GM19328 (cell line): ENCODE measurements around the gene EEIG1.
A peak's percentile ranks its signal among the peaks of the same experiment; 100 is the strongest.
"Not testable (repeated sequence)": the region's sequence is repeated elsewhere in the genome, so short reads cannot be mapped to it uniquely, and the experiment has no call there.

Experiments
- ATAC-seq: cut with Tn5 transposase; IDR thresholded peaks from one replicate; pipeline ENCODE4 v1.9.1; 2021; ENCODE audit warnings: mild to moderate bottlenecking, moderate library complexity; ENCODE audit not compliant: unreplicated experiment

The EEIG1 gene

GRCh38 chr9:127980706-127981558 is at the start of gene EEIG1:
TSS of gene EEIG1 (minus strand) at chr9:127980989. CDS start at chr9:127980137, 852 bp downstream.
- peak; percentile 77 for ATAC-seq

- no peak for ATAC-seq
These were observed 46.9 kb upstream of the EEIG1 start for GRCh38 chr9:128027705-128028104.

- ATAC-seq: no peak
These were observed 46.2 kb upstream of the EEIG1 start for GRCh38 chr9:128026773-128027541.

GRCh38 chr9:128026255-128026772 is 45.5 kb upstream of the EEIG1 start:
- no peak for ATAC-seq

GRCh38 chr9:128025736-128026135 is 44.9 kb upstream of the EEIG1 start:
- no peak for ATAC-seq

GRCh38 chr9:128024761-128025308 is 44.0 kb upstream of the EEIG1 start:
- no peak for ATAC-seq

- not testable (repeated sequence) for ATAC-seq
These were observed 42.9 kb upstream of the EEIG1 start for GRCh38 chr9:128023671-128024070.

- no peak for ATAC-seq
These were observed 42.1 kb upstream of the EEIG1 start for GRCh38 chr9:128022886-128023285.

GRCh38 chr9:128021098-128021497 is 40.3 kb upstream of the EEIG1 start:
- no peak for ATAC-seq

GRCh38 chr9:128020692-128021091 is 39.9 kb upstream of the EEIG1 start:
- ATAC-seq: no peak

- ATAC-seq: no peak
These were observed 34.9 kb upstream of the EEIG1 start for GRCh38 chr9:128015696-128016095.

- ATAC-seq: no peak
These were observed 30.5 kb upstream of the EEIG1 start for GRCh38 chr9:128011071-128011817.

- ATAC-seq: no peak
These were observed 28.9 kb upstream of the EEIG1 start for GRCh38 chr9:128009639-128010038.

GRCh38 chr9:128008171-128008570 is 27.4 kb upstream of the EEIG1 start:
- ATAC-seq: no peak

- peak; percentile 67 for ATAC-seq
These were observed 26.9 kb upstream of the EEIG1 start for GRCh38 chr9:128007566-128008138.

GRCh38 chr9:128006332-128006996 is 25.7 kb upstream of the EEIG1 start:
- ATAC-seq: no peak

- no peak for ATAC-seq
These were observed 25.1 kb upstream of the EEIG1 start for GRCh38 chr9:128005923-128006322.

- ATAC-seq: no peak
These were observed 23.3 kb upstream of the EEIG1 start for GRCh38 chr9:128003966-128004604.

- ATAC-seq: no peak
These were observed 22.2 kb upstream of the EEIG1 start for GRCh38 chr9:128002959-128003358.
